GM19467 (cell line): Measurements from ENCODE around the gene ISG20L2.

Experiments used
- ATAC-seq: cut with Tn5 transposase; IDR thresholded peaks from one replicate; pipeline ENCODE4 v1.9.1; 2021; ENCODE audit warnings: mild to moderate bottlenecking, moderate library complexity; ENCODE audit not compliant: unreplicated experiment

Gene ISG20L2

GRCh38 chr1:156707417-156708217, 20.9 kb downstream of the ISG20L2 start:
- no peak for ATAC-seq

GRCh38 chr1:156706657-156707416, 21.7 kb downstream of the ISG20L2 start:
- no peak for ATAC-seq

GRCh38 chr1:156705918-156706656, 22.5 kb downstream of the ISG20L2 start:
- ATAC-seq: no peak

- ATAC-seq: no peak
These were observed 23.1 kb downstream of the ISG20L2 start, which contains the start of gene CRABP2 for GRCh38 chr1:156705321-156705917. CRABP2 (minus strand) TSS chr1:156705583; CDS start chr1:156705446, 137 bp downstream.

GRCh38 chr1:156704930-156705320, 23.6 kb downstream of the ISG20L2 start:
- no peak for ATAC-seq

- no peak for ATAC-seq
These were observed 24.3 kb downstream of the ISG20L2 start for GRCh38 chr1:156704166-156704711.

GRCh38 chr1:156703741-156704140, 24.8 kb downstream of the ISG20L2 start:
- no peak for ATAC-seq

- no peak for ATAC-seq
These were observed 25.2 kb downstream of the ISG20L2 start for GRCh38 chr1:156703336-156703735.

GRCh38 chr1:156700736-156701531, 27.6 kb downstream of the ISG20L2 start:
- ATAC-seq: no peak

- ATAC-seq: no peak
These were observed 29.6 kb downstream of the ISG20L2 start for GRCh38 chr1:156698995-156699394.

- ATAC-seq: no peak
These were observed 31.1 kb downstream of the ISG20L2 start for GRCh38 chr1:156697481-156697880.

- no peak for ATAC-seq
These were observed 31.8 kb downstream of the ISG20L2 start for GRCh38 chr1:156696755-156697154.

- ATAC-seq: no peak
These were observed 33.9 kb downstream of the ISG20L2 start for GRCh38 chr1:156694690-156694962.

- no peak for ATAC-seq
These were observed 34.5 kb downstream of the ISG20L2 start for GRCh38 chr1:156693848-156694689.

- no peak for ATAC-seq
These were observed 35.4 kb downstream of the ISG20L2 start for GRCh38 chr1:156692925-156693847.

- no peak for ATAC-seq
These were observed 36.1 kb downstream of the ISG20L2 start for GRCh38 chr1:156692441-156692924.

- ATAC-seq: no peak
These were observed 36.7 kb downstream of the ISG20L2 start for GRCh38 chr1:156691665-156692440.
